ENCODE data around the gene HAUS7.
A peak's percentile ranks its signal among the peaks of the same experiment; 100 is the strongest.

The HAUS7 gene

GRCh38 chrX:153498453-153498852, 28.1 kb upstream of the HAUS7 start:
- DNase-seq, result no peak

- no peak for DNase-seq
These were observed 26.2 kb upstream of the HAUS7 start for GRCh38 chrX:153496590-153496959.

- DNase-seq, result no peak
These were observed 25.7 kb upstream of the HAUS7 start for GRCh38 chrX:153495903-153496589.

- DNase-seq, result no peak
These were observed 25.0 kb upstream of the HAUS7 start for GRCh38 chrX:153495362-153495751.

GRCh38 chrX:153494541-153495361, 24.4 kb upstream of the HAUS7 start, which contains the start of gene BGN:
Gene BGN (plus strand): TSS chrX:153494980. CDS start chrX:153504632, 9,652 bp downstream.
- DNase-seq, result peak; percentile 41

GRCh38 chrX:153494061-153494460, 23.7 kb upstream of the HAUS7 start:
- no peak for DNase-seq

GRCh38 chrX:153493085-153493484, 22.7 kb upstream of the HAUS7 start:
- DNase-seq, result no peak

- DNase-seq, result no peak
These were observed 22.2 kb upstream of the HAUS7 start for GRCh38 chrX:153492543-153492942.

- no peak for DNase-seq
These were observed 21.5 kb upstream of the HAUS7 start for GRCh38 chrX:153491918-153492317.

- no peak for DNase-seq
These were observed 21.1 kb upstream of the HAUS7 start for GRCh38 chrX:153491351-153491914.

- no peak for DNase-seq
These were observed 20.0 kb upstream of the HAUS7 start for GRCh38 chrX:153490217-153490930.

GRCh38 chrX:153488231-153488914, 18.0 kb upstream of the HAUS7 start:
- DNase-seq, result no peak

GRCh38 chrX:153487590-153488071, 17.3 kb upstream of the HAUS7 start:
- no peak for DNase-seq

GRCh38 chrX:153486171-153486570, 15.8 kb upstream of the HAUS7 start:
- DNase-seq, result no peak

GRCh38 chrX:153485396-153486080, 15.2 kb upstream of the HAUS7 start:
- no peak for DNase-seq

GRCh38 chrX:153482376-153483015, 12.1 kb upstream of the HAUS7 start:
- no peak for DNase-seq

GRCh38 chrX:153481043-153481442, 10.7 kb upstream of the HAUS7 start:
- DNase-seq, result no peak

- no peak for DNase-seq
These were observed 8.4 kb upstream of the HAUS7 start for GRCh38 chrX:153478746-153479145.

GRCh38 chrX:153477901-153478300, 7.5 kb upstream of the HAUS7 start:
- DNase-seq, result no peak

- DNase-seq, result no peak
These were observed 7.0 kb upstream of the HAUS7 start for GRCh38 chrX:153477364-153477857.

All from CD4-positive, alpha-beta T cell treated with Interleukin-17A for 4 hours (primary cell).